GM21529 (cell line): ENCODE results near the gene SKI.

Experiments
- ATAC-seq: cut with Tn5 transposase; IDR thresholded peaks from one replicate; pipeline ENCODE4 v1.9.1; 2021; ENCODE audit not compliant: unreplicated experiment

The SKI gene

GRCh38 chr1:2209400-2210083, 18.6 kb upstream of the SKI start:
- ATAC-seq: no peak

GRCh38 chr1:2210084-2210653, 17.9 kb upstream of the SKI start:
- ATAC-seq: no peak

GRCh38 chr1:2210786-2211185, 17.3 kb upstream of the SKI start:
- ATAC-seq: no peak

- no peak for ATAC-seq
Observed at GRCh38 chr1:2212274-2212531, 15.9 kb upstream of the SKI start.

- no peak for ATAC-seq
Observed at GRCh38 chr1:2212532-2213491, 15.3 kb upstream of the SKI start.

GRCh38 chr1:2213576-2214505, 14.3 kb upstream of the SKI start:
- no peak for ATAC-seq

GRCh38 chr1:2214541-2215241, 13.4 kb upstream of the SKI start:
- no peak for ATAC-seq

GRCh38 chr1:2215329-2215728, 12.8 kb upstream of the SKI start:
- no peak for ATAC-seq

GRCh38 chr1:2215909-2216766, 12.0 kb upstream of the SKI start:
- ATAC-seq: no peak

GRCh38 chr1:2216767-2217058, 11.4 kb upstream of the SKI start:
- no peak for ATAC-seq

GRCh38 chr1:2221271-2221670, 6.8 kb upstream of the SKI start:
- ATAC-seq: no peak

- ATAC-seq: no peak
Observed at GRCh38 chr1:2224170-2224584, 3.9 kb upstream of the SKI start.

GRCh38 chr1:2224631-2225428, 3.3 kb upstream of the SKI start:
- no peak for ATAC-seq

- ATAC-seq: peak; percentile 2
Observed at GRCh38 chr1:2226525-2227345, 1.4 kb upstream of the SKI start.

- ATAC-seq: peak; percentile 81
Observed at GRCh38 chr1:2227346-2228156, 568 bp upstream of the SKI start.

GRCh38 chr1:2228694-2229036, 546 bp downstream of the SKI start:
- ATAC-seq: no peak
